IPS DF 4.7 (cell line): Measurements from ENCODE around the gene TP53I13.

Experiments
- DNase-seq: peaks from one replicate; pipeline ENCODE4 v3.0.0-alpha.2; 2013; ENCODE audit warnings: low spot score; ENCODE audit errors: extremely low read depth

Gene TP53I13

DNA sequence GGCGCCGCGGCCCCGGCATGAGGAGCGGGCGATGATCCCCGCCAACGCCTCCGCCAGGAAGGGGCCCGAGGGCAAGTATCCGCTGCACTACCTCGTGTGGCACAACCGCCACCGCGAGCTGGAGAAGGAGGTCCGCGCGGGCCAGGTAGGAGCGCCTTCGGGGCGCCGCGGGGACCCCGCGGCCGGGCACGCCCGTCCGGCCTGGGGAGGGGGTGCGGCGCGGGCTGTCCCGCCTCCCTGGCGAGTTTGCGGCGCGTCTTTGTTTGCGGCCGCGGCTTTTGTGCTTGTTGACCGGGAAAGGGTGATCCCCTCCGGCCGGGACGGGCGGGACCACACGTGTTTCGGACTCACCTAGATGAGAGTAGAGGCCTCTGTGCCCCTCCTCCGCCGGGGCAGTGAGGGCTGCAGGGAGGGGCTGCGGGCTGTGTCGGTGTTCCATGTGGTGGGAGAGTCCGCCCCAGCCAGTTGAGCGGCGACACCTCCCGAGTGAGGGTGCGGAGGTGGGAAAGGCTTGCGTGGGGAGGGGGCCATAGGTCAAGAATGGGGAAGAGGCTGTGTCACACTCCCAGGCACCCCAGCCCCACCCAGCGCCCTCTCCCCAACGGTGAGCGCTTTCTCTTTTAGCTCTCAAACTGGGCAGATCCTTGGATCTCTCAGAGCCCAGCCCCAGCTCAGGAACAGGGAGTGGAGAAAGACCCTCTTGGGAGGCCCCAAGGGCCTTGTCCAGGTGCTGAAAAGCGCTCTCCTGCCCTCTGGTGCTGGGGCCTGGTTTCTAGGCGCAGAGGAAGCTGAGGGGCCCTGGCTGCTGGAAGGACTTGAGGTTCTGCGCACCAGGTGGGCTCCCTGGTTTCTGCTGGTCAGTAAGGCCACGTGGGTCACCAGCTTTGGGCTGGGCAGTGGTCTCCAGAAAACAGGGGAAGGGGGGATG lies 25.4 kb downstream of the TP53I13 start:
- no peak for DNase-seq

DNA sequence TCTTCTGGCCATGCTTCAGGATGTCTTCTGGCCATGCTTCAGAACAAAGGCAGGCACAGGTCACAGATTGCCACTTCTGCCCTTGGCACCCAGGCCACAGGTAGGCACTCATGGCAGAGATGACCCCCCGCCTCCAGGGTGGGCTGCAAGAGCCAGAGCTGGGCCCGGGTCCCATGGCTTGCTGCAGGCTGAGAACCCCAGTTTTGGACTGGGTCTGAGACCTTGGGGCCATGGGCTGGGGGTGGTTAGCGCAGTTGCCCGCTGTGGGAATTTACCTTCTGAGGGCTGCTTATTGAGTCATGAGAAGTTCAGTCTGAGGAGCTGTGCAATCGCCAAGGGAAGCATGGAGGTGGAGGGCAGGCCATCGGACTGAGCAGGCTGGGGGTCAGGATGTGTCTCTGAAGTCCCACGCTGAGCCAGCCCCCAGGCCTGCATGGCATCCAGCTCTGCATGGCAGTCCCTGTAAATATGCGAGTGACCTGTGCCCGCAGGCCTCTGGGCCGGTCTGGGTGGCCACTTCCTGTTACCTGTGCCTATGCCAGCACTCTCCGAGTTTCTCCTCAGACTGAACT lies 26.1 kb downstream of the TP53I13 start:
- DNase-seq, result no peak

DNA sequence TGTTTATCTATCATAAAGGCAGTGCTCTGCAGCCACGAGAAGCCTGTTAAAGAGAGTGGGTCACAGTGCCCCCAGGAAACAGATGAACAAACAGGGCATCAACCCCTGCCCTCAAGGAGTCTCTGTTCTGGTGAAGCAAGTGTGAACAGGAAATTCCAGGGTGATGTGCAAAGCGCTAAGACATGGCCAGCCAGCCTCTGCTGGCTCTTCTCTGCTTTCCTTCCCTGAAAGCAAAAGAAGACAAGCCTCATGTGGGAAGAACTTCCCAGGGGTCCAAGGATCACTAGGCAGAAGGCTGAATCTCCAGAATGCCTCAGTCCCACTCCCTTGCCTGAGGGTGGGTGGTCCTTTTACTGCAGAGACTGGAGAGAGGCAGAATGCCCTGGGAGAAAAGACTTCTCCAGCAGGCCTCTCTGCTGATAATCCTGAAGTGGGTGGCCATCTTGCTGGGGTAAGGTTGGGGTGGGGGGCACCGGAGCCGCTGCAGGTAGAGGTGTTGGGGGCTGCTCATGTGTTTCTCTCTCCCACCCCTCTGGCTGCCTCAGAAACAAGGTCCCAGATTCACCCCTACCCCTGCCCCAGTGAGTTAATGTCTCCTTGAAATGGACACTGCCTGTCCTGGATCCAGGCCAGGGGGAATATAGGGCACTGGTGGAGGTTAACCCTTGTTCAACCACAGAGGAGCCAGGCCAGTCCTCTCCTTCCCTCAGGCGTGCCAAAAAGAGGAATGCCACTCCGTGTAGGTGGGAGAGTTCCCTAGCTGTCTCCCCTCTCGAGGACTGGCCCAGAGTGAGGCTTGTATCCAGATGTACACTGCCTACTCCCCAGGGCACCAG lies 26.8 kb downstream of the TP53I13 start:
- DNase-seq, result no peak

DNA sequence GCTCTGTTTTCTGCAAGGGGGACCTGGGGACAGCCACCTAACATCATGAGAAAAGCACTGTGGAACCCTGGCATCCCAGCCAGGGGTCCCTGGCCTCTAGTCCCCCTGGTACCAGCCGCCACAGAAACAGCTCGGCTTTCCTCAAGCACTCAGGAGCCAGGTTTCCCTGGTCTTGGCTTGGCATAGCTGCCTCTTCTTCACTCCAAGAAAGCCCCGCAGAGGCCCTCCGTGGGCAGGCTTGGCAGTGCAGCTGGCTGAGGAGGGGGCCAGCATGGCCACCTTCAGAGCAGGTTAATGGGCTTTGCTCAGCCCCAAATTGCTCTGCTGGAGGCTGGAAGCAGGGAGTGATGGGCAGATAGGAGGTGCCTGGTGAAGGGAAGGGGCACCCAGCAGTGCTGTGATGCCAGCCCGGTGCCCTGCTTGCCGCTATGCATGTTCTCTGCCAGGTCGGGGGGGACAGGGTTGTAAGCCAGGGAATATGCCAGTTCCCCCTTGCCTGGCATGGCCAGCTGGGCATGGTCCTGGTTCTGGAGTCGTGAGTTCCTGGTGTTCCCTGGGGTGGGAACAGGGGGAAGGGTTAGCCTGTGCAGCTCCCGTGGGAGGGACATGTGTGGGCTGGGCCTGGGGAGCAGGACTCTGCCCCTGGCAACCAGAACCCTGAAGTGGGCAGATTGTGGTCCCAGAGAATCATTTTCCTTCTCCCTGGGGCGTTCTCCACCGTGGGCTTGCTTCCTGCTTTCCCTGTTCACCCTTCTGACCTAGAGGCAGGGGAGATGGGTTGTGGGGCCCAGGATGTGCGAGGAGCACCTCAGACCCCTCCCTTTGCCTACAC lies 27.7 kb downstream of the TP53I13 start:
- DNase-seq, result no peak

DNA sequence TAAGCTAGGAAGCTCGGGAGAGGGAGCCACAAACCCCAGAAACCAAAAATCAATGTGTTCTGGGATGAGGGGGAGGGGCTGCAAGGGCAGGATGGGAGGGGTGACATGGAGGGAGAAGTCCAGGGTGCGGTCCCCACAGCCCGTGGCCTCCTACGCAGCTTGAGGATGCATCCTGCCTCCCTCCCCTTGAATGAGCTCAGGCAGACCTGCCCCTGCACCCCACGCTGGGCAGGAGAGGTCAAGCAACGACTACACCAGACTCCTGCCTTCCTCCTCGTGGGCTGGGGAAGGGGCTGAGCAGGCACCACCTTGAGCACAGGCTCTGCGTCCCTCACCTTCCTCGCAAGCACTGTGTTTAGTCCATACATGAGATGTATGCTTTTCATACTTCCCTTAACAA lies 28.3 kb downstream of the TP53I13 start:
- DNase-seq, result no peak

DNA sequence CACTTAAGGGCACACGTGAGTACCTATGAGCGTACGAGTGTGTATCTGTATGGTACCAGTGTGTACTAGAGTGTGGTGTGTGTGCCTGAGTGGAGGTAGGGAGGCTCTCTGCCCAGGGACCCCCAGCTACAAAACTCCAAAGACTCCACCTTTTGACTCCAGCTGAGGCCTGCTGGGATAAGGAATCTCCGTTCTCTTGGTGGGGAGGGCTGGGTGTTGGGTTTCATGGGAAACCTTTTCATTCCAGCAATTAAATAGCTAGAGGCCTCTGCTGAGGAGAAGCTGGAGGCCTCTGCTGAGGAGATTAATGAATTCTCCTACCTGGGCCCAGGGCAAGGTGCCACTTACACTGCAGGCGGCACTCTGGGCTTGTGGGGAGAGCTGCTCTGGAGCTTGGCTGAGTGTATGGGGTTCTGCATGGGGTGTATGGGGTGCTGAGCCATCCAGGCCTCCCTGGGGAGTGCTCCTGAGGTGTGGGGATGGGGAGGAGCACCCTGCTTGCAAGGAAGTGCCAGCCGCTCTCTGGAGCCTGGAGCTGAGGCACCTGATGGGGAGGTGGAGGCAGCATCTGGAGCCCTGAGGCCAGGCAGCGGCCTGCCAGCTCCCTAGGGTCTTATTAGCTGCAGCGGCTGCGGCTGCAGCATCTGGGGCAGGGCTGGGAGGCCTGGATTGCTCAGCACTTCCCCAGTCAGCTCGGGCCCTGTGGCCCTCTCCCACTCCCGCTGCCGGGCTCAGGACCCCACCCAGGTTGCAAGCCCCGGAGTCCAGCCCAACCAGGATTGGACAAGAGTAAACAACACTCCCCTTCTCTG lies 29.1 kb downstream of the TP53I13 start:
- DNase-seq, result no peak

DNA sequence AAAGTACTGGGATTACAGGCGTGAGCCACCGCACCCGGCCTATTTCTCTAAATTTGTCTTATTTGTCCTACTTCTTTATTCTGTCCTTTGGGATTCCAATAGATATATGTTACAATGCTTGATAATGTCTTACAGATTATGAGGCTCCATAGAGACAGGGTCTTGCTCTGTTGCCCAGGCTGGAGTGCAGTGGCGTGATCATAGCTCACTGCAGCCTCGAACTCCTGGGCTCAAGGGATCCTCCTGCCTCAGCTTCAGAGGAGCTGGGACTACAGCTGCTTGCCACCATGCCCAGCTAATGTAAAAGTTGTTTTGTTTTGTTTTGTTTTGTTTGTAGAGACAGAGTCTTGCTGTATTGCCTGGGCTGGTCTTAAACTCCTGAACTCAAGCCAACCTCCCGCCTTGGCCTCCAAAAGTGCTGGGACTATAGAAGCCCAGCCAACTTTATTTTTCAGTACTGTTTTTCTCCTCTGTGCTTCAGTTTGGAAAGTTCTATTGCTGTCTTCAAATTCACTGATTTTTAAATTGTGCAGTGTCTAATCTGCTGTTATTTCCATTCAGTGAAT lies 34.7 kb downstream of the TP53I13 start:
- DNase-seq, result no peak

DNA sequence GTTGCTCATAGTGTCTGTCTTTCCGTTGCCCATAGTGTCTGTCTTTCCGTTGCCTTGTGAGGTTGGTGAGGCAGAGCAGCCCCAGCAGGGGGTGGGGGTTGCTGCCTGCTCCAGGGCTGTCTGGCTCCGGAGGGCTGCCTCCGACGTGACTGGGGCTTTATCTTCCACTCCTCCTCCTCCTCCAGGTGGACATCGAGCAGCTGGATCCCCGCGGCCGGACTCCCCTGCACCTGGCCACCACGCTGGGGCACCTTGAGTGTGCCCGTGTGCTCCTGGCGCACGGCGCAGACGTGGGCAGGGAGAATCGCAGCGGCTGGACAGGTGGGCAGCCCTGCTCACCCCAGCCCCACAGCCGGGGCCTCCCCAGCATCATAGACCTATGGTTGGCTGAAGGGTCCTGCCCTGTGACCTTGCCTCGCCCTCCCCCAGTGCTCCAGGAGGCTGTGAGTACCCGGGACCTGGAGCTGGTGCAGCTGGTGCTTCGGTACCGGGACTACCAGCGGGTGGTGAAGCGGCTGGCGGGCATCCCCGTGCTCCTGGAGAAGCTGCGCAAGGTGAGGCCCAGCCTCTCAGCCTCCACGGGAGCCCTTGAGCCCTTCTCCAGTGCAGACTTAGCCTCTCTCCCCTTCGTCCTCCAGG lies 39.2 kb downstream of the TP53I13 start:
- no peak for DNase-seq

DNA sequence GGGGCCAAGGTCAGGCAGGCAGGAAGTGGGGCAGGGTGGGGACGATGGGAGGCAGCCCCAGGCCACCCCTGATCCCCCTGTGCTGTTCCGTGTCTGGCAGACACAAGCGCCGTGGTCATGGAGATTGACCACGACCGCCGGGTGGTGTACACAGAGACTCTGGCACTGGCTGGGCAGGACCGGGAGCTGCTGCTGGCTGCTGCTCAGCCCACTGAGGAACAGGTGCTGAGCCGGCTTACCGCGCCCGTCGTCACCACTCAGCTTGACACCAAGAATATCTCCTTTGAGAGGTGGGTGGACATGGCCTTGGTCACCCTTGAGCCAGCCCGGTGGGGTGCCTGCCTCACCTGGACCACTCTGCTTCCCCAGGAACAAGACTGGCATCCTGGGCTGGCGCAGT lies 40.5 kb downstream of the TP53I13 start:
- DNase-seq, result no peak

DNA sequence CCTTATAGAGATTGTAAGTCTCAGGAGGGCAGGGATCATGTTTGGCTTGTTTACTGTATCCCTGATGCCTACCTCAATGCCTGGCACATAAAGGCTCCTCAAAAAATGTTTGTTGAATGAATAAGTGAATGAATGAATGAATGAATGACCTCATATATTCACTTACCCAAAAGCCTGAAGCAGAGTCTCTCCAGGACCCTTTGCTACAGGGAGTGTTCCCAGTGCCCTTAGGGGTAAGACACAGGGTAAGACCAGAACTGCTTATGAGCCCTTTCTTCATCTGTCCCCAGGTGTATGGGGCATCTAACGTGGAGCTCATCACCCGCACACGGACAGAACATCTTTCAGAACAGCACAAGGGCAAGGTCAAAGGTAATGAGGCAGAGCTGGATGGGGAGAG lies 41.9 kb downstream of the TP53I13 start:
- DNase-seq, result no peak

DNA sequence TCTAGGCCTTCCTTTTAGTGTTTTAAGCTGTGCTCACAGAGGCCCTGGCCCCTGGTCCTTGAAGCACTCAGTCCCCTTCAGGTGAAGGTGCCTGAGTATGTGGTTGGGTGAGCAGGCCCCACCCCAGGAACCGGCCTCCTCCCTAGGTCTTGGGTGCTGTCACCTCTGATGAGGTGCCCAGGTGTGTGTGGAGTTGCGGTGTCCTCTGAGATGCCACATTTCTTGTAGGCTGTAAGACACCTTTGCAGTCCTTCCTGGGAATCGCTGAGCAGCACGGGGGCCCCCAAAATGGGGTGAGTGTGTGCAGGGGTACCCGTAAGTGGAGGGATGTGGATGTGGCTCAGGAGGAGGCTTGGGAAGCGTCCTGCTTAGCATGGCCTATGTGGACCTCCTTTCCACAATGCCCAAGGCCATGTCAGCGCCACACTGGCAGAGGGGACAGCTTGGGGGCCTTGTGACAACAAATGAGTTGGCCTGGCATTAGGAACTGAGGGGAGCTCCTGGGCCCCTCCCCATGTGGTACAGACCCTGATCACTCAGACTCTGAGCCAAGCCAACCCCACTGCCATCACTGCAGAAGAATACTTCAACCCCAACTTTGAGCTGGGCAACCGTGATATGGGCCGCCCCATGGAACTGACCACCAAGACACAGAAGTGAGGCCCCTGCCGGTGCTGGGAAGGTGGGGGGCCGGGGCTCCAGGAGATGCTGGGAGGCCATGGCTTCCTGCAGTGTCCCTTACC lies 43.0 kb downstream of the TP53I13 start:
- no peak for DNase-seq

DNA sequence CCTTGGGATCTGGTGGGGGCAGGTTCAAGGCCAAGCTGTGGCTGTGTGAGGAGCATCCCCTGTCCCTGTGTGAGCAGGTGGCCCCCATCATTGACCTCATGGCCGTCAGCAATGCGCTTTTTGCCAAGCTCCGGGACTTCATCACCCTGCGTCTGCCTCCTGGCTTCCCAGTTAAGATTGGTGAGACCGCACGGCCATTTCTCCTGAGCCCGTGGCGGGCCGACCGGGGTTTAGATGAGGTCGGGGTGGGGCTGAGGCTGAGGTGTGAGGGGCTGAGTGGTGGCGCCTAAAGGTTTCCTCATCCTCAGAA lies 43.5 kb downstream of the TP53I13 start:
- DNase-seq, result no peak

DNA sequence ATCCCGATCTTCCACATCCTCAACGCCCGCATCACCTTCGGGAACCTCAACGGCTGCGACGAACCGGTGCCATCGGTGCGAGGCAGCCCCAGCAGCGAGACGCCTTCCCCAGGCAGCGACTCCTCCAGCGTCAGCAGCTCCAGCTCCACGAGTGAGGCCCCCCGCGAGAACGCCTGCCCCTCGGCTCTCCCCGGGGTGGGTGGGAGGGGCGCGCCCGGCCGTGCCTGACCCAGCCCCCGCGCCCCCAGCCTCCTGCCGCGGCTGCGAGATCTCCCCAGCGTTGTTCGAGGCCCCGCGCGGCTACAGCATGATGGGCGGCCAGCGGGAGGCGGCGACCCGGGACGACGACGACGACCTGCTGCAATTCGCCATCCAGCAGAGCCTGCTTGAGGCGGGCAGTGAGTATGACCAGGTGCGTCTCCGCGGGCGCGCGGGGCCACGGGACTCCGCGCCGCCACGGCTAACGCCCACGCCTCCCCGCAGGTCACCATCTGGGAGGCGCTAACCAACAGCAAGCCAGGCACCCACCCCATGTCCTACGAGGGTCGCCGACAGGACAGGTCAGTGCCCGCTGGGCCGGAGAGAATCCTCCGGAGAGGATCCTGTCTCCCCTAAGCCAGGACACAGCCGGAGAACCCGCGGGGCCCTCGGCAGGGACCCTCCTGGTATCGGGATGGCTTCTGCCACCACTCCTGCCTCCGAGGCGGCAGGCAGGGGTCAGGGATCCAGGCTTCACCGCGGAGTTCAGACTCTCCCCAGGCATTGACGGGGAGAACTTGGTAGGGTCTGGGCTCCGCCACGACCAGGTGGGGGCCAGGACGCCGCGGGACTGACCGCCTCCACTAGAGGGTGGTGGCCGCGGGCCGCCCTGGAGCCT lies 44.1 kb downstream of the TP53I13 start:
- no peak for DNase-seq

DNA sequence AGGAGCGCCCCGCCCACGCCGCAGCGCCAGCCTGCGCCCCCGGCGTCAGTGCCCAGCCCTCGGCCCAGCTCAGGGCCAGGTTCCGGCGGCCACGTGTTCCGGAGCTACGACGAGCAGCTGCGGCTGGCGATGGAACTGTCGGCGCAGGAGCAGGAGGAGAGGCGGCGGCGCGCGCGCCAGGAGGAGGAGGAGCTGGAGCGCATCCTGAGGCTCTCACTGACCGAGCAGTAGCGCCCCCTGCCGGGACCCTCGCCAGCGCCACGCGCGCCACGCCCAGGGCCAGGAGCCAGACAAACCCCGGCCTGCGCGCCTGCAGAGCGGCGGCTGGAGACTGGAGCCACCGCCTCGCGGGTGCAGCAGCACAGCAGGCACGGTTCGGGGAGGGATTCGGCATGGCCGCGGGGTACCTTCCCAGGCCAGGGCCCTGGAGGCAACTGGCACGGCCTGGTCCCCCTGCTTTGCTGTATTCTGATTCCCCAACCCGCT lies 44.9 kb downstream of the TP53I13 start:
- no peak for DNase-seq

DNA sequence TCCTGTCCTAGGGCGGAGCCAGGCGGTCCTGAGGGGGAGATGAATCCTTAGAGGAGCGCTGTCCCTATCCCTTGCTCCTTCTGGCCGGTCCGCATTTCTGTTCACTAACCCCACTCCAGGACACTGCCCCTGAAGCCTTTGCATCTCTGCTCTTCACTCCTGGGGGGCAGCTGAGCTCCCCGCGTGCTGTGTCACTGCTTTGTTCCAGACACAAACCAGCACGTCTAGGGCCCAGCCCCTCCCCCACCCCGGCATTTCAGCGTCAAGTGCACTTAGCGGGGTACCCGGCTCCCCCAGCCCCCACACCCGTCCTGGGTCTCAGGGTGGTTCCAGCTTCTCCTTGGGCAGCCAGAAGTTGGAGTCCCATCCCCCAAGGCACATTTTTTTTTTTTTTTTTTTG lies 45.4 kb downstream of the TP53I13 start:
- no peak for DNase-seq

DNA sequence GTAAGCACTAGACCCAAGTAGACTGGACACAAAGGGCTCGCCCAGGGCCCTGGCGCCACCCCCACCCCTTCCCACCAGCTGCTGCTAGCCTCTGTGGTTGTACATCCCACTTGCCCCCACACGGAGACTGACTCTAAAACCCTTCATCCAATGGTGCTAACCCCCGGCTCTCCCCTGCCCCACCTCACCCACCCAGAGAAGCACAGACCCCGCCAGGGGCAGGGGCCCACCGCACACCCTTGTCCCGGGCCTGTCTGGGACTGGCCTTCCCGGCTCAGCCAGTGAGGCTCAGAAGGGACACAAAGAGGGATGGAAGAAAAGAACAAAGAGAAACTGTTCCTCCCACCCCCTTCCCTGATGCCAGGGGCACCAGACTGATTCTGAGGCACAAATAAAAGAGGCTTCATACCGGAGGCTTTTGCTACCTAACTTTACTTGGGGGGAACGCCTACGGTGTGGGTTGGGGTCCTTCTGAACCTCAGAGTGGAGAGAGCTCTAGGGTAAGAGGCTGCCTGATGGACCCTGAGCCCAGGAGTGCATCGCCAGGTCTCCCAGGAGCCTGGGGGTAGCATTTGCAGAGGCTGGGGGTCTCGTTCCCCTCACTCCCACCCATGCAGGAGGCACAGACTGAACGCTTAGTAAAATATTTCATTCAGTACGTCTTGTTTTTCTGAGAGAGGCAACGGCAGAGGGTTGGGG lies 46.0 kb downstream of the TP53I13 start:
- no peak for DNase-seq

DNA sequence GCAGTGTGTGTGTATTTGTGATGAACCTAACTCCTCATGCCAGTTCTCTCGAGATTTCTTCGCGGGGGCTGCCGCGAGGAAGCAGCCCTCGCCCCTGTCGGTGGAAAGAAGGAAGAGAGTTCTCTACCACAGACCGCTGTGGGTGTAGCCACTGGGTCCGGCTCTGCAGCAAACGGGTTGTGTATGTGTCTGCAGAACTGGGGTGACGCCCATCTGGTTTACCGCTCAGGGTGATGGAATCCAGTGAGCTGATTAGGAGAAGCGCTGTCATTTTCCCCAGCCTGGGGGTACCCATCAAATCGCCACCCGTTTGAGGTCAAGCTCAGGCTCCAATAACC lies 46.5 kb downstream of the TP53I13 start:
- DNase-seq, result no peak
